ENCODE measurements around the gene DMTF1. TPM values are rescaled to one million over a fixed set of nuclear protein-coding genes. Genes with fewer than 3 reads are reported as not detected.

Gene DMTF1
- total RNA-seq, 2 experiments from 2014 or later, result 63.0 to 65.1 TPM

DNA sequence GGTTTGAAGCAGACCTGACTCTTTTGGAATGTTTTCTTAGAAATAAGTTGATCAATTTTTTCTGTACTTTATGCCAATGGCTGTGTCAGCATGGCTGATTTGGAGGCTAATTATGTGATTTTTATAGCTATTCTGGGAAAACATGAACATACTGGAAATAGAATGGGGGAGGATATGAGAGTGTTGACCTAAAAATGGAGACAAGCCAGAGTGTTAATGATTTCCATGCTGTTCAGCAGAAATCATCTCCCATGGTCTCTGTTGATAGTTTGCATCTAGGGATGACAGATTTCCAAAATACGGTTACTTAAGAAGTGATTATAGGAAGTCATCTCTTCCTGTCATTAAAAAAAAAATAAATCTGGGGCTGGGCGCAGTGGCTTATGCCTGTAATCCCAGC lies 32.7 kb upstream of the DMTF1 start:
- intact Hi-C loops (cut with micrococcal nuclease), result no loop called here
- Mint-ChIP-seq H3K27ac (no peak overlapping the region), H3K9me3 (no peaks in the 10 kb centered on the region), H3K27me3 (no peaks in the 10 kb centered on the region), H3K4me1 (ENCODE audit: low read depth) (no peaks in the 10 kb centered on the region), H3K36me3 (ENCODE audit: low read depth) (no peaks in the 10 kb centered on the region), H3K4me3 (no peak overlapping the region)
- TF ChIP-seq, protein P1, sequence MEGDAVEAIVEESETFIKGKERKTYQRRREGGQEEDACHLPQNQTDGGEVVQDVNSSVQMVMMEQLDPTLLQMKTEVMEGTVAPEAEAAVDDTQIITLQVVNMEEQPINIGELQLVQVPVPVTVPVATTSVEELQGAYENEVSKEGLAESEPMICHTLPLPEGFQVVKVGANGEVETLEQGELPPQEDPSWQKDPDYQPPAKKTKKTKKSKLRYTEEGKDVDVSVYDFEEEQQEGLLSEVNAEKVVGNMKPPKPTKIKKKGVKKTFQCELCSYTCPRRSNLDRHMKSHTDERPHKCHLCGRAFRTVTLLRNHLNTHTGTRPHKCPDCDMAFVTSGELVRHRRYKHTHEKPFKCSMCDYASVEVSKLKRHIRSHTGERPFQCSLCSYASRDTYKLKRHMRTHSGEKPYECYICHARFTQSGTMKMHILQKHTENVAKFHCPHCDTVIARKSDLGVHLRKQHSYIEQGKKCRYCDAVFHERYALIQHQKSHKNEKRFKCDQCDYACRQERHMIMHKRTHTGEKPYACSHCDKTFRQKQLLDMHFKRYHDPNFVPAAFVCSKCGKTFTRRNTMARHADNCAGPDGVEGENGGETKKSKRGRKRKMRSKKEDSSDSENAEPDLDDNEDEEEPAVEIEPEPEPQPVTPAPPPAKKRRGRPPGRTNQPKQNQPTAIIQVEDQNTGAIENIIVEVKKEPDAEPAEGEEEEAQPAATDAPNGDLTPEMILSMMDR (IDR thresholded peaks at IDR 0.05), result no peak
- no peak for ATAC-seq
- DNase-seq, result no peak
- POLR2A ChIA-PET, result no interaction called here
- CTCF ChIA-PET, result interaction anchor here (1.1 kb wide), 1 partner anchor 33 kb away, joined by 3 read pairs; no protein-coding TSS in a partner anchor

DNA sequence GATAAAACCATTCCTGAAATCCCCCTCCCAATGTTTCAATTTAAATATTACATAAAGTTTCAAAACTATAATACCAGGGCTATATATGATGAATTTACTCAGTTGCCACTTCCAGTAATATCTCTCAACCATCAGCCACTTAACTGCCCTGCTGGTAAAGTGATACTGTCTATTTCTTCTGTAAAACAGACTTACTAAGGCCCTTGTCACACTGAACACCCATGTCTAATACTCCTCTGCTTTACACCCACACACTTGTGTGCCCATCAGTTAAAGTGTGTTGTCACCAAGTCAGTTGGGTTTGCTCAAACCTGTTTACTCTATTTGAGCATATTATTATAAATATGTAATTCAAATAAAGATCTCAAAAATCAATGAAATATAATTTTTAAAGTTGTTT lies 29.1 kb upstream of the DMTF1 start:
- no peaks in the 10 kb centered on the region for H3K36me3 Mint-ChIP-seq (ENCODE audit: low read depth)
- intact Hi-C loops (cut with micrococcal nuclease), result no loop called here
- ChIA-PET POLR2A (interaction anchor here (1.0 kb wide), 1 partner anchor 15 kb away, joined by 3 read pairs; no protein-coding TSS in a partner anchor), CTCF (interaction anchor here (1.1 kb wide), 1 partner anchor 25 kb away, joined by 3 read pairs; no protein-coding TSS in a partner anchor)
- no peaks in the 10 kb centered on the region for H3K9me3 Mint-ChIP-seq
- ATAC-seq, result no peak
- H3K4me3 Mint-ChIP-seq, result no peak overlapping the region
- TF ChIP-seq, protein P1 (IDR thresholded peaks at IDR 0.05), result no peak
- no peaks in the 10 kb centered on the region for H3K4me1 Mint-ChIP-seq (ENCODE audit: low read depth)
- H3K27me3 Mint-ChIP-seq, result no peaks in the 10 kb centered on the region
- H3K27ac Mint-ChIP-seq, result no peak overlapping the region
- DNase-seq, result no peak

DNA sequence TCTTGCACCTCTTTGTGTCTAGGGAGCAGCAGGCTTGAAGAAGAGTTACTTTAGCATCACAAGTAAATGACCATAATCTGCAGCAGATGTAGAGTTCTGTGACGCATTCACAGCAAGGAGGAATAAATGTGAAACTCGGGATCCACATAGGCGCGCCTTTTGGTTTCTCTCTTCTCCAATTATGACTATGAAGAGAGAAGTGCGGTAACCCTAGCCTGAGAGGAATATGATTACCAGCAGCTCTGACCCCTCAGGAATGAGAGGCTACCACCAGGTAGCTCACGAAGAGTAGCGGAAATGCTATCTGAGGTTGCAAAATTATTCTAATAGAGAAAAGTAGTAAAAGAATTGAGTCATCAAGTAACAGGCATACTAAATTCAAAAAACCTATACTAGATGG lies 25.2 kb upstream of the DMTF1 start:
- ATAC-seq, result no peak
- CTCF ChIA-PET, result no interaction called here

DNA sequence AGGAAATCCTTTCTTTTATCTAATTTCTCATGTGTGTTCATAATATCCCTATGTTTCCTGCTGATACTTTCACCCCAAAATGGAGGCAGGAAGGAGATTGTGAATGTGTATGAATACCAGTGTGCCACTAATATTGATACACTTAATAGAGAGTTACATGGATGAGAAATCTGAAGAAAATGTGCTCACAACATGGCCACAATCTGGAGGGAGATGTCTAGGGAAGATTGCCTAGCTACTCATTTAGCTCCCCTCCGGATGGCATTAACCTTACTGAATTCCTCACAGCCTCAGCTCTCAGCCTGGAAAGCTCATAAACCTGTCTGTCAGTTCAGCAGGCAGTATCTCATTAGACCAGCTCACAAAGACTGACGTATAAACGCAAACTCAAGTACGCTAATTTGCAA lies 23.4 kb upstream of the DMTF1 start:
- ChIA-PET POLR2A (no interaction called here), CTCF (no interaction called here)
- no peak for DNase-seq
- Mint-ChIP-seq H3K4me1 (ENCODE audit: low read depth) (no peaks in the 10 kb centered on the region), H3K36me3 (ENCODE audit: low read depth) (no peaks in the 10 kb centered on the region), H3K9me3 (no peaks in the 10 kb centered on the region), H3K27me3 (peaks cover 3% of the 10 kb centered on the region), H3K27ac (no peak overlapping the region), H3K4me3 (no peak overlapping the region)
- intact Hi-C loops (cut with micrococcal nuclease), result no loop called here
- ATAC-seq, result no peak
- TF ChIP-seq, protein P1 (IDR thresholded peaks at IDR 0.05), result no peak

More for the DNA sequence above, 25.2 kb upstream of the DMTF1 start:
- no peaks in the 10 kb centered on the region for H3K4me1 Mint-ChIP-seq (ENCODE audit: low read depth)
- H3K36me3 Mint-ChIP-seq (ENCODE audit: low read depth), result no peaks in the 10 kb centered on the region
- H3K4me3 Mint-ChIP-seq, result no peak overlapping the region
- intact Hi-C loops (cut with micrococcal nuclease), result no loop called here
- H3K27ac Mint-ChIP-seq, result no peak overlapping the region
- no peaks in the 10 kb centered on the region for H3K9me3 Mint-ChIP-seq
- DNase-seq, result no peak
- POLR2A ChIA-PET, result no interaction called here
- peaks cover 2% of the 10 kb centered on the region for H3K27me3 Mint-ChIP-seq
- TF ChIP-seq, protein P1 (IDR thresholded peaks at IDR 0.05), result no peak

DNA sequence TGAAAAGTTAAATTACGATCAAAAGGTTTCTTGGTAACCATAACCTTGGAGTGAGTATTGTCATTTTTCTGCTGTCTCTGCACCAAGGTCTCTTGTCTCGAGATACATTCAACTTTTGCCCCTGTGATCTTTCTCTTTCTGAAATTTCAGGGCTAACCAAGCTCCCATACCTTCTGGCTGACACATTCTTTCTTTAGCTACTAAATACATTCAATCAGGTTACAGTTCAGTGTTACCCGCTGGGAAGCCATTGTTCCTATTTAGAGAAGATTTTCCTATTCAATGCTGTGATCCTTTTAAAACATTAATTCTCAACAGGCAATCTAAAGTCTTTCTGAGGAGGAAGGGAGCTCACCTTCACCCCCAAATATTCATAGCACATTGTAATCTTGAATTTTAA lies 22.9 kb upstream of the DMTF1 start:
- Mint-ChIP-seq H3K9me3 (no peaks in the 10 kb centered on the region), H3K36me3 (ENCODE audit: low read depth) (no peaks in the 10 kb centered on the region), H3K27me3 (peaks cover 3% of the 10 kb centered on the region), H3K4me3 (no peak overlapping the region), H3K27ac (no peak overlapping the region), H3K4me1 (ENCODE audit: low read depth) (no peaks in the 10 kb centered on the region)
- DNase-seq, result no peak
- CTCF ChIA-PET, result no interaction called here
- intact Hi-C loops (cut with micrococcal nuclease), result no loop called here
- POLR2A ChIA-PET, result no interaction called here
- TF ChIP-seq, protein P1 (IDR thresholded peaks at IDR 0.05), result no peak
- ATAC-seq, result no peak

Data from activated CD8-positive, alpha-beta T cell treated with anti-CD3 and anti-CD28 coated beads for 36 hours (primary cell).